ENCODE data around the gene RIPOR2. TPM values are rescaled to one million over a fixed set of nuclear protein-coding genes. Genes with fewer than 3 reads are reported as not detected.
"Not testable (repeated sequence)": the region's sequence is repeated elsewhere in the genome, so short reads cannot be mapped to it uniquely, and the experiment has no call there.

Gene RIPOR2
- total and polyA plus RNA-seq, 2 donors, result 7.3 to 14.1 TPM

GRCh38 chr6:24943774-24944173, 8.0 kb upstream of the RIPOR2 start:
- 94% methylated on average over 2 of the region's 2 CpGs for WGBS
- Histone ChIP-seq H3K4me1 (ENCODE audit: insufficient read depth) (no peaks in the 10 kb centered on the region), H3K27ac (ENCODE audit: low read depth) (no peak overlapping the region), H3K4me3 (ENCODE audit: low read depth, low read length) (no peak overlapping the region), H3K36me3 (ENCODE audit: insufficient read depth) (no peaks in the 10 kb centered on the region)
- DNase-seq (ENCODE audit: extremely low spot score), result no peak

- Histone ChIP-seq H3K4me1 (ENCODE audit: insufficient read depth) (no peaks in the 10 kb centered on the region), H3K36me3 (ENCODE audit: insufficient read depth) (no peaks in the 10 kb centered on the region), H3K4me3 (ENCODE audit: low read depth, low read length) (no peak overlapping the region), H3K27ac (ENCODE audit: low read depth) (no peak overlapping the region)
- DNase-seq (ENCODE audit: extremely low spot score), result no peak
- 91% methylated on average over 9 of the region's 9 CpGs for WGBS
These were observed 4.7 kb upstream of the RIPOR2 start for GRCh38 chr6:24940311-24940917.

DNA sequence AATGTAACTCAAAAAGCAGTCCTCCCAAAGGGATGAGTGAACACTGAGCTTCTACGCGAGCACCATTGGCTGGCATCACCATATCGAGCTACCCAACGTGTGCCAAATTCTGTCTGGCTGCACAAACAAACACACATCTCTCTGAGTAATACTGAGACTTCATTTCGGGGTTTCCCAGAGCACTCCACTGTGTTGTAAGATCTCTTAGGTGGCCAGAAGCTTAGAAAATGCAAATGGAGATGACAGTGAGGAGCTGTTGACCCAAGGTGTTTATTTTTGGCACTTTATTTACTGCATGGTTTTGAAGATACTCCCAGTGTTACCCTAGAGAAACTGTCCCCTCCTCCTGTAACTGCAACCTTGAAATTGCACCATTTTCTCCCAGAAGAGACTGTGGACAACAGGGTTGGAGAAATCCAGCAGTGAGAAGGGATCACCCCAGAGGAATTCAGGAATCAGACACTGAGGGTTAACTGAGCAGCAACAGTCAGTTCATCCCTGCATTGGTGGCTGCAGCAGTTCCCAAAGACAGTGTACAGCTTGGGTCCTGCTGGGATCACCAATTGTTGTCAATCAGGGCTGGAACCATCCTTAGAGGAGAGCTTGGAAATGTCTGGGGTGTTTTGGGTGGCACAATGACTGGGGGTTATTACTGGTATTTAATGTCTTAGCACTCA, 1.0 kb upstream of the RIPOR2 start:
- Histone ChIP-seq H3K27ac (ENCODE audit: low read depth) (no peak overlapping the region), H3K4me1 (ENCODE audit: insufficient read depth) (no peaks in the 10 kb centered on the region), H3K4me3 (ENCODE audit: low read depth, low read length) (no peak overlapping the region), H3K36me3 (ENCODE audit: insufficient read depth) (no peaks in the 10 kb centered on the region)
- DNase-seq (ENCODE audit: extremely low spot score), result no peak
- 85% methylated on average over 5 of the region's 5 CpGs for WGBS

DNA sequence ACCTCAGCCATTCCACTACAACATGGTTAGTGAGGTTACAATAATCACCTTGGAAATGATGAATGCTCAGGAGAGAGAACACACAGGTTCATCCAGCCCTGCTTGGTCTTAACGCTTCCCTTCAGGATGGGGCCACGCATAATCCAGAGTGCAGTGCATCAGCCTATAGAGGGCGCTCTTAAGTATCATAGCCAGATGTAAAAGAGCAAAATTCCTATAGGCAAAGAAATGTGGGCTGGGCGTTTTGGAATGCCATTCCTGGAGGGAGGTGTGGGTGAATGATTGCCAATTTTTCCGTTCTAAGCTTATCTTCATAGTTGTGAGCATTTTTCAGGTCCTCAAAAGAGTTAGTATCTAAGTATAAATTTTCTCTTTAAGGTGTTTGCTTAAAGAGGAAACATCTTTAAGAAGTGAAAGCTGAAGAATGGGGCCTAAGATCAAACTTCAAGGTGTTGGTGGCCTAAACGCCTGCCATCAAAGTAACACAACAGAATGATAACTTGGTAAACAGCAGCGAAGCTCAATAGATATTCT, 1.8 kb downstream of the RIPOR2 start:
- WGBS, result 82% methylated on average over 7 of the region's 7 CpGs
- Histone ChIP-seq H3K4me3 (ENCODE audit: low read depth, low read length) (no peak overlapping the region), H3K4me1 (ENCODE audit: insufficient read depth) (no peaks in the 10 kb centered on the region), H3K36me3 (ENCODE audit: insufficient read depth) (no peaks in the 10 kb centered on the region), H3K27ac (ENCODE audit: low read depth) (no peak overlapping the region)
- DNase-seq (ENCODE audit: extremely low spot score), result no peak

- Histone ChIP-seq H3K4me3 (ENCODE audit: low read depth, low read length) (no peak overlapping the region), H3K36me3 (ENCODE audit: insufficient read depth) (no peaks in the 10 kb centered on the region), H3K4me1 (ENCODE audit: insufficient read depth) (no peaks in the 10 kb centered on the region), H3K27ac (ENCODE audit: low read depth) (no peak overlapping the region)
- DNase-seq (ENCODE audit: extremely low spot score), result no peak
- 38% methylated on average over 3 of the region's 3 CpGs for WGBS
These were observed 2.5 kb downstream of the RIPOR2 start for GRCh38 chr6:24933266-24933665.

DNA sequence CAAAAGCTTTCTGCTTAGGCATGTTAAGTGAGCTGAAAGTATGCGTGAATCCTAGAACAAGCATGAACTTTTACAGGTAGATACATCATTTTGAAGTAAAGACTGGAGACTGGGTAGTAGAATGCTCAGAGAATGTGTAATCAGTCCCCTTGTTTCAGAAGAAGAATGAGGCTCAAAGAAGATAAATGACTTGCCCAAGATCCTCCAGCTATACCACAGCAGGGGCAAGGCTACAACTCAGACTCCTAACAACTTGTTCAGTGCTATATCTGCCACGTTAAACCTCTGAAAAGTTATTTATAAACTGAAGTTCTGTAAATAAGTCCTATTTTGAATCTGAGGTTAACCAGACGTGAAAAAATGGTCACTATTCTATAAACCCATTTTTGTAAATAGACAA, 2.9 kb downstream of the RIPOR2 start:
- Histone ChIP-seq H3K27ac (ENCODE audit: low read depth) (no peak overlapping the region), H3K36me3 (ENCODE audit: insufficient read depth) (no peaks in the 10 kb centered on the region), H3K4me1 (ENCODE audit: insufficient read depth) (no peaks in the 10 kb centered on the region), H3K4me3 (ENCODE audit: low read depth, low read length) (no peak overlapping the region)
- no peak for DNase-seq (ENCODE audit: extremely low spot score)
- WGBS, result 70% methylated on average over 3 of the region's 3 CpGs

- 68% methylated on average over 7 of the region's 7 CpGs for WGBS
- H3K27ac ChIP-seq (ENCODE audit: low read depth), result no peak overlapping the region
These were observed 3.8 kb downstream of the RIPOR2 start for GRCh38 chr6:24931718-24932691.

DNA sequence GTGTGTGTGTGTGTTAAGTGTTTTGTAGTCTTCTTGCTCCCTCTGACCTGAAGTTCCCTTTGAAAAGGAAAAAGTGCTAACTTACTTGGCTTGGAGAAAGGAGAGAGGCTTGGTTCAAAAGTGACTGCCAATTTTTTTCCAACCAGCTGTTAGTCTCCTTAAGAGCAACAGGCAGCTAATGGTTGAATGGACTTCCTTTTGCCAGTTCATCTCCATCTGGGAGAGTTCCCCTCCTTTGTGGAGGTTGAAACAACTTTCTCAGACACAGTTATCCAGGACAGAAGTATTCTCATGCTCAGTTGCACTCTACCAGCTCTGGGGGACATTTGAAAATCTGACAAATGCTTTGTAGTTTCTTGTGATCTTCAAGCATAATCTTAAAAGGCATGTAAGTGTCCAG, 4.5 kb downstream of the RIPOR2 start:
- H3K4me1 ChIP-seq (ENCODE audit: insufficient read depth), result no peaks in the 10 kb centered on the region
- DNase-seq (ENCODE audit: extremely low spot score), result no peak
- H3K27ac ChIP-seq (ENCODE audit: low read depth), result no peak overlapping the region
- H3K36me3 ChIP-seq (ENCODE audit: insufficient read depth), result no peaks in the 10 kb centered on the region
- no peak overlapping the region for H3K4me3 ChIP-seq (ENCODE audit: low read depth, low read length)

More at GRCh38 chr6:24931718-24932691, 3.8 kb downstream of the RIPOR2 start:
- H3K4me1 ChIP-seq (ENCODE audit: insufficient read depth), result no peaks in the 10 kb centered on the region
- no peaks in the 10 kb centered on the region for H3K36me3 ChIP-seq (ENCODE audit: insufficient read depth)
- no peak overlapping the region for H3K4me3 ChIP-seq (ENCODE audit: low read depth, low read length)
- DNase-seq (ENCODE audit: extremely low spot score), result no peak

DNA sequence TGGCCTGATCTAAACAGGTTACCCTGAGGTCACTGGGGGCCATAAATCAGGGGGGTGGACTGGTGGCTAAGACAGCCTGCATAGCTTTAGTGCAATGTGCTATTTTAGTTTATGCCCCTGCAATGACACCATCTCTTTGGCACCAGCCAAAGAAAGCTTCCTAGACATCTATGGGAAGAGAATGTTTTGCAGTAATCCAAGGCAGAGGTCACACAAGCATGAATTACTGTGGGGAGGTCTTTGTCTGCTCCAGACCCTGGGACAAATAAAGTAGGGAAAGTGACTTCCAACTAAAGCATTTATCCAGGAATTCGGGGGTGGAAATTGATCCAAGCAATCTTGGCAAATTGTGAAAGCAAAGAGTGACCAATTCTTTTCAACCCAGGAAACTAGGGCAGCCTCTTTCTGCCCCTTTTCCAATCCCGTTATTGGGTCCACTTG, 5.3 kb downstream of the RIPOR2 start:
- Histone ChIP-seq H3K36me3 (ENCODE audit: insufficient read depth) (no peaks in the 10 kb centered on the region), H3K4me3 (ENCODE audit: low read depth, low read length) (no peak overlapping the region), H3K27ac (ENCODE audit: low read depth) (no peak overlapping the region), H3K4me1 (ENCODE audit: insufficient read depth) (no peaks in the 10 kb centered on the region)
- DNase-seq (ENCODE audit: extremely low spot score), result no peak
- WGBS, result 16% methylated on average over 2 of the region's 2 CpGs

DNA sequence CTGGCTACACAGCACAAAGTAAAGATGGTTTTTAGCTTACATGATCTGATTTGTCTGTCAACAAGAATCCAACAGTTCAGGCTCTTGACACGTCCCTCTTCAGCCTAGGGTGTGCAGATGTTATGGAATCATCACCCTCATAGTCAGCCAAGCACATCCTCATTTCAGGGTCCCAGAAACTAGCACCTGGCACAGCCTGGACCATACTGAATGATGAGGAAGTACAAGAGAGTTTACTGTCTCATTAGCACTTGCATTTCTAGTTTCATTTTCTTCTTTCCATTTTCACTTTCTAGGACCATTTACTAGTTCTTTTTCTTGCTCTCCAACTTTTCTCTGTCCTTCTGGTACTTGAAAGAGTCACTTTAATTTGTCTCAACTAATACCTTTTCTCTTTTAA, 6.5 kb downstream of the RIPOR2 start:
- DNase-seq (ENCODE audit: extremely low spot score), result no peak
- WGBS, result 44% methylated on average over 1 of the region's 1 CpG
- H3K36me3 ChIP-seq (ENCODE audit: insufficient read depth), result no peaks in the 10 kb centered on the region
- H3K27ac ChIP-seq (ENCODE audit: low read depth), result no peak overlapping the region
- no peaks in the 10 kb centered on the region for H3K4me1 ChIP-seq (ENCODE audit: insufficient read depth)
- H3K4me3 ChIP-seq (ENCODE audit: low read depth, low read length), result no peak overlapping the region

- WGBS, result 42% methylated on average over 6 of the region's 6 CpGs
- Histone ChIP-seq H3K4me3 (ENCODE audit: low read depth, low read length) (no peak overlapping the region), H3K27ac (ENCODE audit: low read depth) (no peak overlapping the region), H3K36me3 (ENCODE audit: insufficient read depth) (no peaks in the 10 kb centered on the region), H3K4me1 (ENCODE audit: insufficient read depth) (no peaks in the 10 kb centered on the region)
- no peak for DNase-seq (ENCODE audit: extremely low spot score)
These were observed 7.6 kb downstream of the RIPOR2 start for GRCh38 chr6:24927985-24928745.

DNA sequence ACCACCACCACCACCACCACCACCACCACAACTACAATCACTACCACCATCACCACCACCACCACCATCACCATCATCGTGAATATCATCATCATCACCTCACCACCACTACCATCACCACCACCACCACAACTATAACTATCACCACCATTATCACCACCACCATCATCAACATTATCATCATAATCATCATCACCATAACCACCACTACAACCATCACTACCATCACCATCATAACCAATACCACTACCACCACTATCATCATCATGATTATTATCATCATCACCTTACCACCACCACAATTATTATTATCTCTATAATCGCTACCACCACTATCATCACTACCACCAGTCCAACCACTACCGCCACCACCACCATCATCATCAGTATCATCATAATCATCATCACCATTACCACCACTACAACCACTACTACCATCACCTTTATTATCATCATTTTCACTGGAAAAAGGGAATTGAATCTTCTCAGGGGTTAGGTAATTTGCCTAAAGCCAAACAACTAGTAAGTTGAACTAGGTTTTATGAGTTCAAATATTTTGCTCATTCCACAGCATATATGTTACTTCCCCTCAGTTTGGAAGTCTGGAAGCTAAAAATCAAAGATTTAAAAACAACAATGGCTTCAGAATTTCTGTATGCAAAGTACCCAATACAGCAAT, 8.3 kb downstream of the RIPOR2 start:
- DNase-seq (ENCODE audit: extremely low spot score), result no peak
- H3K27ac ChIP-seq (ENCODE audit: low read depth), result no peak overlapping the region
- no peaks in the 10 kb centered on the region for H3K4me1 ChIP-seq (ENCODE audit: insufficient read depth)
- WGBS, result 97% methylated on average over 3 of the region's 3 CpGs
- no peak overlapping the region for H3K4me3 ChIP-seq (ENCODE audit: low read depth, low read length)
- no peaks in the 10 kb centered on the region for H3K36me3 ChIP-seq (ENCODE audit: insufficient read depth)

DNA sequence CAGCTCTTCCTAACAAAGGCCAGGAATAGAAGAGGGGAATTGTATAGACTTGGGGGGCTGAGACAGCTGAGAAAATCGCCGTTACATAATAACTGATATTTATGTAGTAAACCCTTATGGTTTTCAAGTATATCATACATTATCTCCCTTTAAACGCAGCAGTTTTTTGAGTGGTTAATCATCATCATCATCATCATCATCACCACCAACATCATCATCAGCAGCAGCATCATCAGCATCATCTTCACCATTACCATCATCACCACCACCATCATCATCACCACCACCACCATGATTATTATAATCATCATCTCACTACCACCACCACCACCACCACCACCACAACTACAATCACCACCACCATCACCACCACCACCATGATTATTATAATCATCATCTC, 9.1 kb downstream of the RIPOR2 start:
- H3K36me3 ChIP-seq (ENCODE audit: insufficient read depth); H3K4me3 ChIP-seq (ENCODE audit: low read depth, low read length); H3K4me1 ChIP-seq (ENCODE audit: insufficient read depth); H3K27ac ChIP-seq (ENCODE audit: low read depth); DNase-seq (ENCODE audit: extremely low spot score): not testable (repeated sequence)
- 90% methylated on average over 3 of the region's 3 CpGs for WGBS
